WTC11 (cell line): ENCODE data around the gene TUBGCP2. TPM values are rescaled to one million over a fixed set of nuclear protein-coding genes. Genes with fewer than 3 reads are reported as not detected.

Source experiments
- ATAC-seq: fragments of 200-7000 bp; cut with Tn5 transposase; 2 replicates; pipeline ENCODE4 v1.10.0; 2021; ENCODE audit warnings: mild to moderate bottlenecking, moderate library complexity
- CTCF ChIA-PET: fragments of 300-600 bp; sonication (Branson Sonifier 250); formaldehyde crosslinking; loops from one replicate; lab custom pipeline; 2021; ENCODE audit warnings: antibody characterized with exemption; lab: Charles Lee
- POLR2A ChIA-PET: fragments of 350-600 bp; sonication (Branson Sonifier 250); formaldehyde crosslinking; loops from one replicate; lab custom pipeline; 2021; ENCODE audit warnings: antibody characterized with exemption; lab: Charles Lee
- DNase-seq: peaks from one replicate; pipeline ENCODE4 v3.0.0; 2021; ENCODE audit warnings: low spot score
- H3K27ac Mint-ChIP-seq: 2 replicates; pipeline ENCODE4 v1.8.0; 2021; ENCODE audit warnings: mixed read lengths
- H3K27me3 Mint-ChIP-seq: 2 replicates; pipeline ENCODE4 v1.8.0; 2021; ENCODE audit warnings: low read depth, mild to moderate bottlenecking, moderate library complexity, mixed read lengths
- H3K36me3 Mint-ChIP-seq: 2 replicates; pipeline ENCODE4 v1.8.0; 2021; ENCODE audit warnings: mixed read lengths
- H3K4me1 Mint-ChIP-seq: 2 replicates; pipeline ENCODE4 v1.8.0; 2022; ENCODE audit warnings: mixed read lengths
- H3K4me3 Mint-ChIP-seq: 2 replicates; pipeline ENCODE4 v1.8.0; 2021; ENCODE audit warnings: mild to moderate bottlenecking, moderate library complexity, mixed read lengths
- H3K9me3 Mint-ChIP-seq: 2 replicates; pipeline ENCODE4 v1.8.0; 2021; ENCODE audit warnings: mixed read lengths
- EMX1 ChIP-seq: fragments of 250-450 bp; sonication (Bioruptor Pico); IDR thresholded peaks from 2 replicates; pipeline ENCODE4 v1.8.0; 2021; ENCODE audit warnings: mild to moderate bottlenecking
- FOXJ3 ChIP-seq: sonication (generic); formaldehyde crosslinking; IDR thresholded peaks from 2 replicates; pipeline ENCODE4 v1.9.0; 2021; ENCODE audit warnings: missing genetic modification reagents, mild to moderate bottlenecking, borderline replicate concordance
- FOXK1 ChIP-seq: sonication (generic); formaldehyde crosslinking; IDR thresholded peaks from 2 replicates; pipeline ENCODE4 v1.8.0; 2022; ENCODE audit warnings: mild to moderate bottlenecking, moderate library complexity, missing genetic modification reagents
- FOXP1 ChIP-seq: sonication (generic); formaldehyde crosslinking; IDR thresholded peaks from 2 replicates; pipeline ENCODE4 v1.8.0; 2022; ENCODE audit warnings: missing genetic modification reagents, mild to moderate bottlenecking, moderate library complexity, borderline replicate concordance
- IRF2 ChIP-seq: sonication (generic); formaldehyde crosslinking; IDR thresholded peaks from 2 replicates; pipeline ENCODE4 v1.8.0; 2022; ENCODE audit warnings: low read depth, missing genetic modification reagents, borderline replicate concordance
- OVOL2 ChIP-seq: fragments of 250-450 bp; sonication (Bioruptor Pico); IDR thresholded peaks from 2 replicates; pipeline ENCODE4 v1.9.0; 2021; ENCODE audit warnings: mild to moderate bottlenecking, borderline replicate concordance
- SOX15 ChIP-seq: fragments of 250-450 bp; sonication (Bioruptor Pico); IDR thresholded peaks from 2 replicates; pipeline ENCODE4 v1.9.0; 2021; ENCODE audit warnings: mild to moderate bottlenecking
- TCF7 ChIP-seq: sonication (generic); formaldehyde crosslinking; IDR thresholded peaks from 2 replicates; pipeline ENCODE4 v1.8.0; 2022; ENCODE audit warnings: mild to moderate bottlenecking, low read depth, missing genetic modification reagents, moderate library complexity
- ZNF138 ChIP-seq: sonication (generic); formaldehyde crosslinking; conservative IDR thresholded peaks from 2 replicates; pipeline ENCODE4 v1.8.1; 2022; ENCODE audit warnings: mild to moderate bottlenecking, moderate library complexity, missing genetic modification reagents
- total RNA-seq: library from RNA; stranded (reverse); gene quantifications from 3 replicates; pipeline ENCODE4 v1.2.3, GENCODE V29; 2021
- TF ChIP-seq, protein P1 (sequence below): sonication (generic); formaldehyde crosslinking; conservative IDR thresholded peaks from 2 replicates; pipeline ENCODE4 v1.8.1; 2022; ENCODE audit warnings: mild to moderate bottlenecking, missing genetic modification reagents
- TF ChIP-seq, protein P2 (sequence below): sonication (generic); formaldehyde crosslinking; IDR thresholded peaks from 2 replicates; pipeline ENCODE4 v1.8.1; 2023; ENCODE audit warnings: mild to moderate bottlenecking, missing genetic modification reagents
- TF ChIP-seq, protein P3 (sequence below): sonication (generic); formaldehyde crosslinking; IDR thresholded peaks from 2 replicates; pipeline ENCODE4 v1.8.1; 2023; ENCODE audit warnings: mild to moderate bottlenecking, moderate library complexity, missing genetic modification reagents
- TF ChIP-seq, protein P4 (sequence below): sonication (generic); formaldehyde crosslinking; IDR thresholded peaks from 2 replicates; pipeline ENCODE4 v1.8.0; 2022; ENCODE audit warnings: mild to moderate bottlenecking, missing genetic modification reagents
- TF ChIP-seq, protein P5 (sequence below): sonication (generic); formaldehyde crosslinking; IDR thresholded peaks from 2 replicates; pipeline ENCODE4 v1.8.1; 2023; ENCODE audit warnings: mild to moderate bottlenecking, missing genetic modification reagents, moderate library complexity
- TF ChIP-seq, protein P6 (sequence below): sonication (generic); formaldehyde crosslinking; IDR thresholded peaks from 2 replicates; pipeline ENCODE4 v1.8.0; 2023; ENCODE audit warnings: missing genetic modification reagents, mild to moderate bottlenecking, borderline replicate concordance

The TUBGCP2 gene
- total RNA-seq, 1 experiment from 2014 or later = 62.5 TPM

DNA sequence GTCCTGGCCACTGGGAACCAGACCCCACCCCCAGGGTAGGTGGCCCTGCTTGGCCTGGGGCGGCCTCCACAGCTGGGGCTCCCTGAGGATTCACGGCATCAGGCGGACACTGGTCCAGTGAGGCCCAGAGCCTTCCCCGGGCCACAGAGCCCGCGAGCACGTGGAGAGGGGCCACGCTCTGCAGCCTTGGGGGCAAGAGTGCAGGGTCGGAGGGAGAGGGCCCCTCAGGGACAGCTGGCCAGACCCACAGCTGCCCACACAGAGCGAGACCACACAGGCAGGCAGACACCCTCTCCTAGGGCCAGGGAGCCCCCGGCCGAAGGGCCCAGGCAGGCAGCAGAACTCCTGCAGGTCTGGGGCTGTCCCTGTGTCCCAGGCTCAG, 60.3 kb downstream of the TUBGCP2 start:
- TF ChIP-seq IRF2 = no peak
- TF ChIP-seq, protein P1, sequence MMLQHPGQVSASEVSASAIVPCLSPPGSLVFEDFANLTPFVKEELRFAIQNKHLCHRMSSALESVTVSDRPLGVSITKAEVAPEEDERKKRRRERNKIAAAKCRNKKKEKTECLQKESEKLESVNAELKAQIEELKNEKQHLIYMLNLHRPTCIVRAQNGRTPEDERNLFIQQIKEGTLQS (CRISPR knock-in tag) = no peak
- TF ChIP-seq, protein P2, sequence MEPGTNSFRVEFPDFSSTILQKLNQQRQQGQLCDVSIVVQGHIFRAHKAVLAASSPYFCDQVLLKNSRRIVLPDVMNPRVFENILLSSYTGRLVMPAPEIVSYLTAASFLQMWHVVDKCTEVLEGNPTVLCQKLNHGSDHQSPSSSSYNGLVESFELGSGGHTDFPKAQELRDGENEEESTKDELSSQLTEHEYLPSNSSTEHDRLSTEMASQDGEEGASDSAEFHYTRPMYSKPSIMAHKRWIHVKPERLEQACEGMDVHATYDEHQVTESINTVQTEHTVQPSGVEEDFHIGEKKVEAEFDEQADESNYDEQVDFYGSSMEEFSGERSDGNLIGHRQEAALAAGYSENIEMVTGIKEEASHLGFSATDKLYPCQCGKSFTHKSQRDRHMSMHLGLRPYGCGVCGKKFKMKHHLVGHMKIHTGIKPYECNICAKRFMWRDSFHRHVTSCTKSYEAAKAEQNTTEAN (CRISPR knock-in tag) = no peak
- TF ChIP-seq OVOL2 (CRISPR knock-in tag) = no peak
- TF ChIP-seq SOX15 (CRISPR knock-in tag) = no peak
- TF ChIP-seq TCF7 (CRISPR knock-in tag) = no peak
- TF ChIP-seq, protein P3, sequence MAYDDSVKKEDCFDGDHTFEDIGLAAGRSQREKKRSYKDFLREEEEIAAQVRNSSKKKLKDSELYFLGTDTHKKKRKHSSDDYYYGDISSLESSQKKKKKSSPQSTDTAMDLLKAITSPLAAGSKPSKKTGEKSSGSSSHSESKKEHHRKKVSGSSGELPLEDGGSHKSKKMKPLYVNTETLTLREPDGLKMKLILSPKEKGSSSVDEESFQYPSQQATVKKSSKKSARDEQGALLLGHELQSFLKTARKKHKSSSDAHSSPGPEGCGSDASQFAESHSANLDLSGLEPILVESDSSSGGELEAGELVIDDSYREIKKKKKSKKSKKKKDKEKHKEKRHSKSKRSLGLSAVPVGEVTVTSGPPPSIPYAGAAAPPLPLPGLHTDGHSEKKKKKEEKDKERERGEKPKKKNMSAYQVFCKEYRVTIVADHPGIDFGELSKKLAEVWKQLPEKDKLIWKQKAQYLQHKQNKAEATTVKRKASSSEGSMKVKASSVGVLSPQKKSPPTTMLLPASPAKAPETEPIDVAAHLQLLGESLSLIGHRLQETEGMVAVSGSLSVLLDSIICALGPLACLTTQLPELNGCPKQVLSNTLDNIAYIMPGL (CRISPR knock-in tag) = no peak
- TF ChIP-seq FOXK1 (CRISPR knock-in tag) = no peak
- no peak for TF ChIP-seq FOXJ3 (CRISPR knock-in tag)
- TF ChIP-seq FOXP1 = no peak
- TF ChIP-seq, protein P4, sequence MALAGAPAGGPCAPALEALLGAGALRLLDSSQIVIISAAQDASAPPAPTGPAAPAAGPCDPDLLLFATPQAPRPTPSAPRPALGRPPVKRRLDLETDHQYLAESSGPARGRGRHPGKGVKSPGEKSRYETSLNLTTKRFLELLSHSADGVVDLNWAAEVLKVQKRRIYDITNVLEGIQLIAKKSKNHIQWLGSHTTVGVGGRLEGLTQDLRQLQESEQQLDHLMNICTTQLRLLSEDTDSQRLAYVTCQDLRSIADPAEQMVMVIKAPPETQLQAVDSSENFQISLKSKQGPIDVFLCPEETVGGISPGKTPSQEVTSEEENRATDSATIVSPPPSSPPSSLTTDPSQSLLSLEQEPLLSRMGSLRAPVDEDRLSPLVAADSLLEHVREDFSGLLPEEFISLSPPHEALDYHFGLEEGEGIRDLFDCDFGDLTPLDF = no peak
- TF ChIP-seq, protein P5, sequence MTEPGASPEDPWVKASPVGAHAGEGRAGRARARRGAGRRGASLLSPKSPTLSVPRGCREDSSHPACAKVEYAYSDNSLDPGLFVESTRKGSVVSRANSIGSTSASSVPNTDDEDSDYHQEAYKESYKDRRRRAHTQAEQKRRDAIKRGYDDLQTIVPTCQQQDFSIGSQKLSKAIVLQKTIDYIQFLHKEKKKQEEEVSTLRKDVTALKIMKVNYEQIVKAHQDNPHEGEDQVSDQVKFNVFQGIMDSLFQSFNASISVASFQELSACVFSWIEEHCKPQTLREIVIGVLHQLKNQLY = no peak
- TF ChIP-seq EMX1 (CRISPR knock-in tag) = no peak
- TF ChIP-seq, protein P6, sequence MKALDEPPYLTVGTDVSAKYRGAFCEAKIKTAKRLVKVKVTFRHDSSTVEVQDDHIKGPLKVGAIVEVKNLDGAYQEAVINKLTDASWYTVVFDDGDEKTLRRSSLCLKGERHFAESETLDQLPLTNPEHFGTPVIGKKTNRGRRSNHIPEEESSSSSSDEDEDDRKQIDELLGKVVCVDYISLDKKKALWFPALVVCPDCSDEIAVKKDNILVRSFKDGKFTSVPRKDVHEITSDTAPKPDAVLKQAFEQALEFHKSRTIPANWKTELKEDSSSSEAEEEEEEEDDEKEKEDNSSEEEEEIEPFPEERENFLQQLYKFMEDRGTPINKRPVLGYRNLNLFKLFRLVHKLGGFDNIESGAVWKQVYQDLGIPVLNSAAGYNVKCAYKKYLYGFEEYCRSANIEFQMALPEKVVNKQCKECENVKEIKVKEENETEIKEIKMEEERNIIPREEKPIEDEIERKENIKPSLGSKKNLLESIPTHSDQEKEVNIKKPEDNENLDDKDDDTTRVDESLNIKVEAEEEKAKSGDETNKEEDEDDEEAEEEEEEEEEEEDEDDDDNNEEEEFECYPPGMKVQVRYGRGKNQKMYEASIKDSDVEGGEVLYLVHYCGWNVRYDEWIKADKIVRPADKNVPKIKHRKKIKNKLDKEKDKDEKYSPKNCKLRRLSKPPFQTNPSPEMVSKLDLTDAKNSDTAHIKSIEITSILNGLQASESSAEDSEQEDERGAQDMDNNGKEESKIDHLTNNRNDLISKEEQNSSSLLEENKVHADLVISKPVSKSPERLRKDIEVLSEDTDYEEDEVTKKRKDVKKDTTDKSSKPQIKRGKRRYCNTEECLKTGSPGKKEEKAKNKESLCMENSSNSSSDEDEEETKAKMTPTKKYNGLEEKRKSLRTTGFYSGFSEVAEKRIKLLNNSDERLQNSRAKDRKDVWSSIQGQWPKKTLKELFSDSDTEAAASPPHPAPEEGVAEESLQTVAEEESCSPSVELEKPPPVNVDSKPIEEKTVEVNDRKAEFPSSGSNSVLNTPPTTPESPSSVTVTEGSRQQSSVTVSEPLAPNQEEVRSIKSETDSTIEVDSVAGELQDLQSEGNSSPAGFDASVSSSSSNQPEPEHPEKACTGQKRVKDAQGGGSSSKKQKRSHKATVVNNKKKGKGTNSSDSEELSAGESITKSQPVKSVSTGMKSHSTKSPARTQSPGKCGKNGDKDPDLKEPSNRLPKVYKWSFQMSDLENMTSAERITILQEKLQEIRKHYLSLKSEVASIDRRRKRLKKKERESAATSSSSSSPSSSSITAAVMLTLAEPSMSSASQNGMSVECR (CRISPR knock-in tag) = no peak
- no peak for TF ChIP-seq ZNF138 (CRISPR knock-in tag)
- Mint-ChIP-seq H3K4me1 (peaks cover 28% of the 10 kb centered on the region), H3K27ac (no peak overlapping the region), H3K36me3 (no peaks in the 10 kb centered on the region), H3K4me3 (no peak overlapping the region), H3K9me3 (no peaks in the 10 kb centered on the region), H3K27me3 (no peaks in the 10 kb centered on the region)
- DNase-seq (no peak), ATAC-seq (no peak)
- ChIA-PET CTCF (interaction anchor here (2.0 to 4.1 kb wide), 3 partner anchors 9 to 59 kb away, joined by 7 to 61 read pairs (median 16); no protein-coding TSS in a partner anchor), POLR2A (no interaction called here)
